SK-N-SH (cell line): ENCODE measurements around the gene CIAO3. TPM values are rescaled to one million over a fixed set of nuclear protein-coding genes. Genes with fewer than 3 reads are reported as not detected.

Source experiments
- CTCF ChIA-PET: fragments of 300-600, 350-600 bp; formaldehyde crosslinking; extraction: SDS; loops from one replicate; lab custom pipeline; 2021; lab: Yijun Ruan, JAX
- POLR2A ChIA-PET: fragments of 350-600 bp; sonication (Branson Sonifier 250); formaldehyde crosslinking; extraction: SDS; loops from one replicate; lab custom pipeline; 2020; ENCODE audit warnings: antibody characterized with exemption, inconsistent platforms; lab: Yijun Ruan, JAX
- DNase-seq: peaks from one replicate; pipeline ENCODE4 v3.0.0; 2012
- H2AFZ ChIP-seq: fragments of 200-600 bp; sonication (generic); 2 replicates; pipeline ENCODE4 v1.8.1; 2016; ENCODE audit warnings: antibody characterized with exemption, mild to moderate bottlenecking, low read depth
- H3F3A ChIP-seq: fragments of 200-600 bp; sonication (generic); replicated peaks from 2 replicates; pipeline ENCODE3; 2016; ENCODE audit warnings: antibody characterized with exemption, mild to moderate bottlenecking; ENCODE audit not compliant: insufficient read depth
- H3K27ac ChIP-seq, 2 experiments: fragments of 200-500 bp in 1 of 2; fragments of 200-600 bp in 1 of 2; sonication (Bioruptor generic) in 1 of 2; sonication (generic), shearing (Covaris generic) in 1 of 2; 2 replicates each; pipeline versions ENCODE4 v1.5.1 to v1.6.1; 2014 to 2016; ENCODE audit warnings: low read depth in 2 of 2, inconsistent platforms in 1 of 2, low read length in 1 of 2, mild to moderate bottlenecking in 1 of 2, mixed read lengths in 1 of 2
- H3K27me3 ChIP-seq: fragments of 200-600 bp; sonication (generic), shearing (Covaris generic); 2 replicates; pipeline ENCODE4 v1.6.1; 2016; ENCODE audit warnings: mixed run types; ENCODE audit not compliant: insufficient read depth
- H3K36me3 ChIP-seq, 2 experiments: fragments of 200-500 bp in 1 of 2; fragments of 200-600 bp in 1 of 2; sonication (Bioruptor generic) in 1 of 2; sonication (generic) in 1 of 2; replicated peaks in 1 of 2; 2 replicates each; pipeline versions ENCODE3 to v1.5.1; 2014 to 2016; ENCODE audit warnings: low read length in 1 of 2, mild to moderate bottlenecking in 1 of 2; ENCODE audit not compliant: insufficient read depth in 2 of 2, control insufficient read depth in 1 of 2
- H3K4me1 ChIP-seq, 2 experiments: fragments of 200-500 bp in 1 of 2; fragments of 200-600 bp in 1 of 2; sonication (Bioruptor generic) in 1 of 2; sonication (generic), shearing (Covaris generic) in 1 of 2; 2 replicates each; pipeline versions ENCODE4 v1.5.1 to v1.6.1; 2014 to 2016; ENCODE audit warnings: low read depth in 1 of 2, low read length in 1 of 2, mixed run types in 1 of 2; ENCODE audit not compliant: insufficient read depth in 2 of 2, control insufficient read depth in 1 of 2
- H3K4me2 ChIP-seq: fragments of 200-600 bp; sonication (generic), shearing (Covaris generic); 2 replicates; pipeline ENCODE4 v1.6.1; 2017; ENCODE audit warnings: mixed run types
- H3K4me3 ChIP-seq, 2 experiments: fragments of 200-500 bp in 1 of 2; fragments of 200-600 bp in 1 of 2; sonication (Bioruptor generic) in 1 of 2; sonication (generic), shearing (Covaris generic) in 1 of 2; 2 replicates each; pipeline versions ENCODE4 v1.5.1 to v1.8.1; 2014 to 2016; ENCODE audit warnings: low read depth in 2 of 2, inconsistent platforms in 1 of 2, low read length in 1 of 2, mild to moderate bottlenecking in 1 of 2, mixed read lengths in 1 of 2, moderate library complexity in 1 of 2
- H3K79me2 ChIP-seq: fragments of 200-600 bp; sonication (generic); 2 replicates; pipeline ENCODE4 v1.8.1; 2017; ENCODE audit warnings: mild to moderate bottlenecking; ENCODE audit not compliant: insufficient read depth
- H3K9ac ChIP-seq: fragments of 200-600 bp; sonication (generic); 2 replicates; pipeline ENCODE4 v1.6.1; 2017; ENCODE audit warnings: mixed run types
- H3K9me2 ChIP-seq: fragments of 200-600 bp; sonication (generic); 2 replicates; pipeline ENCODE4 v1.6.1; 2017; ENCODE audit warnings: mixed run types
- H3K9me3 ChIP-seq: fragments of 200-600 bp; sonication (generic); 2 replicates; pipeline ENCODE4 v1.6.1; 2017; ENCODE audit warnings: mixed run types, mild to moderate bottlenecking, moderate library complexity
- H4K20me1 ChIP-seq: fragments of 200-600 bp; sonication (generic); 2 replicates; pipeline ENCODE4 v1.6.1; 2017; ENCODE audit warnings: mild to moderate bottlenecking, mixed run types; ENCODE audit not compliant: insufficient read depth
- CHD2 ChIP-seq: fragments of 150-350 bp; IDR thresholded peaks from 2 replicates; pipeline ENCODE4 v1.6.1; 2018; ENCODE audit warnings: low read length; ENCODE audit not compliant: partially characterized antibody
- EP300 ChIP-seq, 2 experiments: IDR thresholded peaks; 2 replicates each; pipeline versions ENCODE4 v1.4.0 to v1.6.1; 2012; ENCODE audit warnings: borderline replicate concordance in 1 of 2, low read depth in 1 of 2, low read length in 1 of 2
- GABPA ChIP-seq: IDR thresholded peaks from 2 replicates; pipeline ENCODE4 v1.4.0; 2012; ENCODE audit warnings: low read depth, mild to moderate bottlenecking
- MAX ChIP-seq: IDR thresholded peaks from 2 replicates; pipeline ENCODE4 v1.4.0; 2012; ENCODE audit warnings: low read depth
- MEF2A ChIP-seq: IDR thresholded peaks from 2 replicates; pipeline ENCODE4 v1.4.0; 2012; ENCODE audit warnings: low read depth, borderline replicate concordance
- MXI1 ChIP-seq: IDR thresholded peaks from 2 replicates; pipeline ENCODE4 v1.6.1; 2012; ENCODE audit warnings: mild to moderate bottlenecking, low read depth, low read length, improper control_type of control experiment
- NRF1 ChIP-seq: IDR thresholded peaks from 2 replicates; pipeline ENCODE4 v1.6.1; 2012; ENCODE audit warnings: low read depth, mild to moderate bottlenecking, low read length
- RAD21 ChIP-seq: IDR thresholded peaks from 2 replicates; pipeline ENCODE4 v1.6.1; 2012; ENCODE audit warnings: mild to moderate bottlenecking, low read length
- RFX5 ChIP-seq: IDR thresholded peaks from 2 replicates; pipeline ENCODE4 v1.6.1; 2012; ENCODE audit warnings: mild to moderate bottlenecking, improper control_type of control experiment, low read length
- SMC3 ChIP-seq: IDR thresholded peaks from 2 replicates; pipeline ENCODE4 v1.6.1; 2012; ENCODE audit warnings: low read depth, low read length, improper control_type of control experiment
- TEAD4 ChIP-seq: IDR thresholded peaks from 2 replicates; pipeline ENCODE4 v1.4.0; 2012; ENCODE audit warnings: mild to moderate bottlenecking, borderline replicate concordance; ENCODE audit not compliant: insufficient read depth
- USF1 ChIP-seq: IDR thresholded peaks from 2 replicates; pipeline ENCODE4 v1.4.0; 2012; ENCODE audit warnings: low read depth, borderline replicate concordance
- ZBTB33 ChIP-seq: IDR thresholded peaks from 2 replicates; pipeline ENCODE4 v1.4.0; 2012; ENCODE audit warnings: low read depth, borderline replicate concordance
- WGBS: methylation state at CpG from one replicate; pipeline ENCODE4 v1.1.6; 2017; ENCODE audit warnings: low lambda C conversion rate; 5-methylcytosine and 5-hydroxymethylcytosine counted together
- polyA plus RNA-seq, 3 experiments: library from polyadenylated mRNA; depleted of rRNA; stranded (reverse); fragments of >200 nt; gene quantifications; 2 replicates each; pipeline ENCODE4 v1.2.3, GENCODE V29; 2012
- TF ChIP-seq, protein P1 (sequence below): fragments of 150-350 bp; IDR thresholded peaks from 2 replicates; pipeline ENCODE4 v1.6.1; 2017; ENCODE audit warnings: antibody characterized with exemption, low read length, low read depth, borderline replicate concordance

The CIAO3 gene
- polyA plus RNA-seq, 1 of the 3 experiments (the other 2 are of a cell fraction), result 14.4 TPM

GRCh38 chr16:739560-740458 lies 988 bp downstream of the CIAO3 start:
- Histone ChIP-seq H3K9ac (peak overlapping the region; percentile 78), H3K4me3 (peak overlapping the region; percentile 85 to 87), H3K4me1 (peaks cover 0 to 10% of the 10 kb centered on the region in 2 experiments; a peak in 1 of 4 replicates), H3K4me2 (peak overlapping the region; percentile 98), H3K79me2 (peaks cover 14% of the 10 kb centered on the region), H3K36me3 (peaks cover 0 to 22% of the 10 kb centered on the region in 2 experiments), H2AFZ (no peak overlapping the region), H4K20me1 (no peaks in the 10 kb centered on the region), H3K27me3 (no peaks in the 10 kb centered on the region), H3F3A (no peaks in the 10 kb centered on the region), H3K27ac (no peak overlapping the region), H3K9me2 (no peaks in the 10 kb centered on the region), H3K9me3 (no peaks in the 10 kb centered on the region)
- no peak for TF ChIP-seq RFX5
- TF ChIP-seq MAX, result no peak
- TF ChIP-seq NRF1, result no peak
- TF ChIP-seq TEAD4, result no peak
- TF ChIP-seq USF1, result no peak
- TF ChIP-seq MEF2A, result no peak
- TF ChIP-seq, protein P1, sequence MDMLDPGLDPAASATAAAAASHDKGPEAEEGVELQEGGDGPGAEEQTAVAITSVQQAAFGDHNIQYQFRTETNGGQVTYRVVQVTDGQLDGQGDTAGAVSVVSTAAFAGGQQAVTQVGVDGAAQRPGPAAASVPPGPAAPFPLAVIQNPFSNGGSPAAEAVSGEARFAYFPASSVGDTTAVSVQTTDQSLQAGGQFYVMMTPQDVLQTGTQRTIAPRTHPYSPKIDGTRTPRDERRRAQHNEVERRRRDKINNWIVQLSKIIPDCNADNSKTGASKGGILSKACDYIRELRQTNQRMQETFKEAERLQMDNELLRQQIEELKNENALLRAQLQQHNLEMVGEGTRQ, result no peak
- no peak for TF ChIP-seq ZBTB33
- no peak for TF ChIP-seq RAD21
- TF ChIP-seq SMC3, result no peak
- no peak for TF ChIP-seq EP300 (IDR thresholded peaks at IDR 0.05; ENCODE audit: borderline replicate concordance in 1 of 2, low read depth in 1 of 2, low read length in 1 of 2)
- TF ChIP-seq MXI1, result no peak
- TF ChIP-seq CHD2, result no peak
- TF ChIP-seq GABPA, result no peak
- ChIA-PET CTCF (interaction anchor here (0.6 to 4.5 kb wide), 20 partner anchors 8 to 316 kb away, joined by 3 to 41 read pairs (median 8); partner anchors contain the start of genes ANTKMT, CCDC78 and METRN), POLR2A (interaction anchor here (1.0 kb wide), 1 partner anchor 19 kb away, joined by 7 read pairs; no protein-coding TSS in a partner anchor)
- 66% methylated on average over 21 of the region's 38 CpGs for WGBS
- no peak for DNase-seq
